GM23338 (cell line): Measurements from ENCODE around the gene SREBF2. TPM values are rescaled to one million over a fixed set of nuclear protein-coding genes. Genes with fewer than 3 reads are reported as not detected.

Source experiments
- ATAC-seq: fragments of 200-7000 bp; cut with Tn5 transposase; 3 replicates; pipeline ENCODE4 v1.9.1; 2020
- DNase-seq: peaks from one replicate; pipeline ENCODE4 v3.0.0-alpha.2; 2015; ENCODE audit warnings: low spot score
- H2AFZ ChIP-seq: fragments of 200-600 bp; sonication (generic); 2 replicates; pipeline ENCODE4 v1.8.0; 2016; ENCODE audit warnings: antibody characterized with exemption, mild to moderate bottlenecking, moderate library complexity
- H3F3A ChIP-seq: fragments of 200-600 bp; sonication (generic); replicated peaks from 2 replicates; pipeline ENCODE4 v1.8.0; 2017; ENCODE audit warnings: antibody characterized with exemption, mixed run types, low read depth
- H3K27ac ChIP-seq: fragments of 200-600 bp; sonication (generic); 2 replicates; pipeline ENCODE4 v1.6.1; 2016; ENCODE audit warnings: low read depth
- H3K27me3 ChIP-seq: fragments of 200-600 bp; sonication (generic); 2 replicates; pipeline ENCODE4 v1.8.0; 2016; ENCODE audit warnings: mild to moderate bottlenecking, mixed run types, moderate library complexity; ENCODE audit not compliant: insufficient read depth
- H3K36me3 ChIP-seq: fragments of 200-600 bp; sonication (generic); 2 replicates; pipeline ENCODE4 v1.8.0; 2016; ENCODE audit warnings: mild to moderate bottlenecking; ENCODE audit not compliant: insufficient read depth
- H3K4me1 ChIP-seq: fragments of 200-600 bp; sonication (generic); 2 replicates; pipeline ENCODE4 v1.8.0; 2016; ENCODE audit warnings: mild to moderate bottlenecking, moderate library complexity; ENCODE audit not compliant: insufficient read depth
- H3K4me2 ChIP-seq: fragments of 200-600 bp; sonication (generic); 2 replicates; pipeline ENCODE4 v1.7.1; 2017; ENCODE audit warnings: mixed run types
- H3K4me3 ChIP-seq: fragments of 200-600 bp; sonication (generic); 2 replicates; pipeline ENCODE4 v1.6.1; 2016; ENCODE audit warnings: mixed run types
- H3K79me2 ChIP-seq: fragments of 200-600 bp; sonication (generic); replicated peaks from 2 replicates; pipeline ENCODE4 v1.8.0; 2017; ENCODE audit warnings: mild to moderate bottlenecking; ENCODE audit not compliant: insufficient read depth
- H3K9me2 ChIP-seq: fragments of 200-600 bp; sonication (generic); 2 replicates; pipeline ENCODE4 v1.8.0; 2017; ENCODE audit not compliant: insufficient read depth
- H4K20me1 ChIP-seq: fragments of 200-600 bp; sonication (generic); replicated peaks from 2 replicates; pipeline ENCODE4 v1.8.0; 2017; ENCODE audit warnings: mild to moderate bottlenecking; ENCODE audit not compliant: insufficient read depth
- H3K27ac Mint-ChIP-seq: 2 replicates; pipeline ENCODE4 v1.8.0; 2020; ENCODE audit warnings: inconsistent platforms, mild to moderate bottlenecking, moderate library complexity, mixed read lengths
- H3K27me3 Mint-ChIP-seq: 3 replicates; pipeline ENCODE4 v1.8.0; 2022; ENCODE audit warnings: low read depth, mild to moderate bottlenecking, moderate library complexity, mixed read lengths, inconsistent platforms; ENCODE audit not compliant: insufficient read depth, poor library complexity
- H3K36me3 Mint-ChIP-seq: 3 replicates; pipeline ENCODE4 v1.8.0; 2021; ENCODE audit warnings: low read depth, mild to moderate bottlenecking, inconsistent platforms, moderate library complexity, mixed read lengths
- H3K4me1 Mint-ChIP-seq: 3 replicates; pipeline ENCODE4 v1.8.0; 2020; ENCODE audit warnings: mild to moderate bottlenecking, inconsistent platforms, mixed read lengths
- H3K4me3 Mint-ChIP-seq: 3 replicates; pipeline ENCODE4 v1.8.0; 2021; ENCODE audit warnings: moderate library complexity, mild to moderate bottlenecking, inconsistent platforms, mixed read lengths
- H3K9me3 Mint-ChIP-seq: 3 replicates; pipeline ENCODE4 v1.8.0; 2020; ENCODE audit warnings: moderate library complexity, mild to moderate bottlenecking, inconsistent platforms, mixed read lengths
- CREB1 ChIP-seq: fragments of 250-450 bp; sonication (Bioruptor Pico); IDR thresholded peaks from 2 replicates; pipeline ENCODE4 v1.5.0; 2020; ENCODE audit warnings: low read depth, mild to moderate bottlenecking, moderate library complexity
- EZH2 ChIP-seq: fragments of 200-600 bp; sonication (generic); IDR thresholded peaks from one replicate; pipeline ENCODE4 v1.8.0; 2017; ENCODE audit warnings: antibody characterized with exemption, mild to moderate bottlenecking, low read depth; ENCODE audit not compliant: unreplicated experiment
- EZH2phosphoT487 ChIP-seq: fragments of 200-600 bp; sonication (generic); IDR thresholded peaks from one replicate; pipeline ENCODE4 v1.8.1; 2018; ENCODE audit warnings: antibody characterized with exemption; ENCODE audit not compliant: unreplicated experiment
- POLR2AphosphoS5 ChIP-seq: IDR thresholded peaks from 2 replicates; pipeline ENCODE4 v1.6.1; 2016; ENCODE audit warnings: antibody characterized with exemption, low read depth
- STAT1 ChIP-seq: IDR thresholded peaks from one replicate; pipeline ENCODE4 v1.6.1; 2016; ENCODE audit warnings: antibody characterized with exemption; ENCODE audit not compliant: unreplicated experiment
- ZNF114 ChIP-seq: fragments of 250-450 bp; sonication (Bioruptor Pico); IDR thresholded peaks from 2 replicates; pipeline ENCODE4 v1.5.0; 2020; ENCODE audit warnings: mild to moderate bottlenecking, moderate library complexity
- polyA plus RNA-seq: library from polyadenylated mRNA; unstranded; fragments of >200 nt; fragmentation: Nextera tagmentation; extraction: Ambion mirVana; gene quantifications from 2 replicates; pipeline ENCODE4 v1.2.1, GENCODE V29; 2016
- total RNA-seq: library from RNA; depleted of rRNA; stranded (reverse); fragments of >200 nt; shearing (Covaris generic); gene quantifications from 2 replicates; pipeline ENCODE4 v1.2.3, GENCODE V29; 2014
- TF ChIP-seq, protein P1 (sequence below): IDR thresholded peaks from one replicate; pipeline ENCODE4 v1.6.1; 2018; ENCODE audit warnings: antibody characterized with exemption; ENCODE audit not compliant: unreplicated experiment
- TF ChIP-seq, protein P2 (sequence below), 2 experiments: fragments of 200-600 bp in 1 of 2; sonication (generic) in 1 of 2; conservative IDR thresholded peaks; 2 replicates each; pipeline versions ENCODE4 v1.5.1 to v1.6.1; 2016 to 2017; ENCODE audit warnings: antibody characterized with exemption in 2 of 2, low read depth in 2 of 2, mild to moderate bottlenecking in 2 of 2, moderate library complexity in 1 of 2
- TF ChIP-seq, protein P3 (sequence below): IDR thresholded peaks from 2 replicates; pipeline ENCODE4 v1.6.1; 2016; ENCODE audit warnings: antibody characterized with exemption

Gene SREBF2
- total and polyA plus RNA-seq, 2 experiments from 2014 or later: 48.7 to 163 TPM

GRCh38 chr22:41928593-41929417 lies 95.9 kb downstream of the SREBF2 start (continued):
- TF ChIP-seq, protein P1, sequence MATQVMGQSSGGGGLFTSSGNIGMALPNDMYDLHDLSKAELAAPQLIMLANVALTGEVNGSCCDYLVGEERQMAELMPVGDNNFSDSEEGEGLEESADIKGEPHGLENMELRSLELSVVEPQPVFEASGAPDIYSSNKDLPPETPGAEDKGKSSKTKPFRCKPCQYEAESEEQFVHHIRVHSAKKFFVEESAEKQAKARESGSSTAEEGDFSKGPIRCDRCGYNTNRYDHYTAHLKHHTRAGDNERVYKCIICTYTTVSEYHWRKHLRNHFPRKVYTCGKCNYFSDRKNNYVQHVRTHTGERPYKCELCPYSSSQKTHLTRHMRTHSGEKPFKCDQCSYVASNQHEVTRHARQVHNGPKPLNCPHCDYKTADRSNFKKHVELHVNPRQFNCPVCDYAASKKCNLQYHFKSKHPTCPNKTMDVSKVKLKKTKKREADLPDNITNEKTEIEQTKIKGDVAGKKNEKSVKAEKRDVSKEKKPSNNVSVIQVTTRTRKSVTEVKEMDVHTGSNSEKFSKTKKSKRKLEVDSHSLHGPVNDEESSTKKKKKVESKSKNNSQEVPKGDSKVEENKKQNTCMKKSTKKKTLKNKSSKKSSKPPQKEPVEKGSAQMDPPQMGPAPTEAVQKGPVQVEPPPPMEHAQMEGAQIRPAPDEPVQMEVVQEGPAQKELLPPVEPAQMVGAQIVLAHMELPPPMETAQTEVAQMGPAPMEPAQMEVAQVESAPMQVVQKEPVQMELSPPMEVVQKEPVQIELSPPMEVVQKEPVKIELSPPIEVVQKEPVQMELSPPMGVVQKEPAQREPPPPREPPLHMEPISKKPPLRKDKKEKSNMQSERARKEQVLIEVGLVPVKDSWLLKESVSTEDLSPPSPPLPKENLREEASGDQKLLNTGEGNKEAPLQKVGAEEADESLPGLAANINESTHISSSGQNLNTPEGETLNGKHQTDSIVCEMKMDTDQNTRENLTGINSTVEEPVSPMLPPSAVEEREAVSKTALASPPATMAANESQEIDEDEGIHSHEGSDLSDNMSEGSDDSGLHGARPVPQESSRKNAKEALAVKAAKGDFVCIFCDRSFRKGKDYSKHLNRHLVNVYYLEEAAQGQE: no peak

GRCh38 chr22:41929418-41929810 lies 96.5 kb downstream of the SREBF2 start:
- Histone ChIP-seq H2AFZ (no peak overlapping the region), H4K20me1 (peaks cover 7% of the 10 kb centered on the region), H3K36me3 (no peaks in the 10 kb centered on the region), H3K4me3 (no peak overlapping the region), H3K27me3 (peaks cover 43% of the 10 kb centered on the region), H3F3A (peaks cover 8% of the 10 kb centered on the region; the same call in 1 of the 2 replicates), H3K9me2 (no peaks in the 10 kb centered on the region), H3K79me2 (no peaks in the 10 kb centered on the region), H3K4me2 (no peak overlapping the region), H3K4me1 (no peaks in the 10 kb centered on the region; the same call in none of the 2 replicates), H3K27ac (no peak overlapping the region)
- H3K4me1 Mint-ChIP-seq: peaks cover 13% of the 10 kb centered on the region
- no peaks in the 10 kb centered on the region; the same call in 2 of the 3 replicates for H3K36me3 Mint-ChIP-seq
- ATAC-seq (no peak), DNase-seq (no peak)
- H3K4me3 Mint-ChIP-seq: no peak overlapping the region
- no peak overlapping the region for H3K27ac Mint-ChIP-seq
- H3K9me3 Mint-ChIP-seq: no peaks in the 10 kb centered on the region; the same call in 2 of the 3 replicates
- peaks cover 58% of the 10 kb centered on the region for H3K27me3 Mint-ChIP-seq
- TF ChIP-seq, protein P2, sequence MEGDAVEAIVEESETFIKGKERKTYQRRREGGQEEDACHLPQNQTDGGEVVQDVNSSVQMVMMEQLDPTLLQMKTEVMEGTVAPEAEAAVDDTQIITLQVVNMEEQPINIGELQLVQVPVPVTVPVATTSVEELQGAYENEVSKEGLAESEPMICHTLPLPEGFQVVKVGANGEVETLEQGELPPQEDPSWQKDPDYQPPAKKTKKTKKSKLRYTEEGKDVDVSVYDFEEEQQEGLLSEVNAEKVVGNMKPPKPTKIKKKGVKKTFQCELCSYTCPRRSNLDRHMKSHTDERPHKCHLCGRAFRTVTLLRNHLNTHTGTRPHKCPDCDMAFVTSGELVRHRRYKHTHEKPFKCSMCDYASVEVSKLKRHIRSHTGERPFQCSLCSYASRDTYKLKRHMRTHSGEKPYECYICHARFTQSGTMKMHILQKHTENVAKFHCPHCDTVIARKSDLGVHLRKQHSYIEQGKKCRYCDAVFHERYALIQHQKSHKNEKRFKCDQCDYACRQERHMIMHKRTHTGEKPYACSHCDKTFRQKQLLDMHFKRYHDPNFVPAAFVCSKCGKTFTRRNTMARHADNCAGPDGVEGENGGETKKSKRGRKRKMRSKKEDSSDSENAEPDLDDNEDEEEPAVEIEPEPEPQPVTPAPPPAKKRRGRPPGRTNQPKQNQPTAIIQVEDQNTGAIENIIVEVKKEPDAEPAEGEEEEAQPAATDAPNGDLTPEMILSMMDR (conservative IDR thresholded peaks at IDR 0.05; ENCODE audit: low read depth in 2 of 2): no peak
- TF ChIP-seq EZH2: no peak
- no peak for TF ChIP-seq STAT1
- TF ChIP-seq, protein P1: no peak
- TF ChIP-seq ZNF114 (CRISPR knock-in tag): no peak
- TF ChIP-seq, protein P3, sequence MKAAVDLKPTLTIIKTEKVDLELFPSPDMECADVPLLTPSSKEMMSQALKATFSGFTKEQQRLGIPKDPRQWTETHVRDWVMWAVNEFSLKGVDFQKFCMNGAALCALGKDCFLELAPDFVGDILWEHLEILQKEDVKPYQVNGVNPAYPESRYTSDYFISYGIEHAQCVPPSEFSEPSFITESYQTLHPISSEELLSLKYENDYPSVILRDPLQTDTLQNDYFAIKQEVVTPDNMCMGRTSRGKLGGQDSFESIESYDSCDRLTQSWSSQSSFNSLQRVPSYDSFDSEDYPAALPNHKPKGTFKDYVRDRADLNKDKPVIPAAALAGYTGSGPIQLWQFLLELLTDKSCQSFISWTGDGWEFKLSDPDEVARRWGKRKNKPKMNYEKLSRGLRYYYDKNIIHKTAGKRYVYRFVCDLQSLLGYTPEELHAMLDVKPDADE: no peak
- no peak for TF ChIP-seq POLR2AphosphoS5
- no peak for TF ChIP-seq CREB1 (CRISPR knock-in tag)
- TF ChIP-seq EZH2phosphoT487: no peak
